ENCODE results near the gene SPTA1. TPM values are rescaled to one million over a fixed set of nuclear protein-coding genes. Genes with fewer than 3 reads are reported as not detected.

The SPTA1 gene
- total and polyA plus RNA-seq, 4 donors = 0.08 to 542 (median 0.08) TPM; not detected in 1

GRCh38 chr1:158732524-158732923 lies 46.0 kb upstream of the SPTA1 start:
- TF ChIP-seq REST (IDR thresholded peaks at IDR 0.05) = no peak
- no peak for TF ChIP-seq ATF3 (IDR thresholded peaks at IDR 0.05)
- TF ChIP-seq JUND (IDR thresholded peaks at IDR 0.05) = no peak
- no peak for TF ChIP-seq EGR1 (IDR thresholded peaks at IDR 0.05; ENCODE audit: low read depth in 2 of 2)
- no peak for TF ChIP-seq HNF4A (conservative IDR thresholded peaks at IDR 0.05)
- TF ChIP-seq HNF4G (IDR thresholded peaks at IDR 0.05) = no peak
- TF ChIP-seq GABPA (IDR thresholded peaks at IDR 0.05 in 1 of 2, conservative IDR thresholded peaks at IDR 0.05 in 1 of 2) = no peak
- TF ChIP-seq RXRA (IDR thresholded peaks at IDR 0.05) = no peak
- no peak for TF ChIP-seq CTCF (IDR thresholded peaks at IDR 0.05; ENCODE audit: low read depth, low read length, missing input control)
- TF ChIP-seq NR2F2 (IDR thresholded peaks at IDR 0.05) = no peak
- TF ChIP-seq YY1 (IDR thresholded peaks at IDR 0.05) = no peak
- TF ChIP-seq SP1 (IDR thresholded peaks at IDR 0.05) = no peak
- no peak for TF ChIP-seq RAD21 (IDR thresholded peaks at IDR 0.05)
- no peak for TF ChIP-seq MAX (IDR thresholded peaks at IDR 0.05)
- Histone ChIP-seq H3K9ac (ENCODE audit: low read depth in 1 of 2, low read length in 2 of 2) (no peak overlapping the region), H3K27me3 (ENCODE audit: control insufficient read depth in 4 of 4, insufficient read depth in 4 of 4, low read length in 3 of 4) (no peaks in the 10 kb centered on the region), H3K4me3 (ENCODE audit: low read depth in 1 of 3, low read length in 3 of 3) (no peak overlapping the region), H3K9me3 (ENCODE audit: control insufficient read depth in 4 of 4, low read length in 3 of 4) (no peaks in the 10 kb centered on the region), H3K36me3 (ENCODE audit: control insufficient read depth in 4 of 4, insufficient read depth in 3 of 4, low read depth in 1 of 4, low read length in 3 of 4) (no peaks in the 10 kb centered on the region), H3K27ac (ENCODE audit: low read depth in 1 of 2, low read length in 2 of 2) (no peak overlapping the region), H3K4me1 (ENCODE audit: control insufficient read depth in 4 of 4, insufficient read depth in 4 of 4, low read length in 3 of 4) (peaks cover 0 to 1% (median 0%) of the 10 kb centered on the region in 4 donors)
- no peak for DNase-seq (ENCODE audit: low spot score)
- WGBS = 68% methylated on average over 2 of the region's 2 CpGs

- Histone ChIP-seq H3K27ac (ENCODE audit: low read depth in 1 of 2, low read length in 2 of 2) (no peak overlapping the region), H3K27me3 (ENCODE audit: control insufficient read depth in 4 of 4, insufficient read depth in 4 of 4, low read length in 3 of 4) (no peaks in the 10 kb centered on the region), H3K9ac (ENCODE audit: low read depth in 1 of 2, low read length in 2 of 2) (no peak overlapping the region), H3K36me3 (ENCODE audit: control insufficient read depth in 4 of 4, insufficient read depth in 3 of 4, low read depth in 1 of 4, low read length in 3 of 4) (no peaks in the 10 kb centered on the region), H3K4me3 (ENCODE audit: low read depth in 1 of 3, low read length in 3 of 3) (no peak overlapping the region), H3K9me3 (ENCODE audit: control insufficient read depth in 4 of 4, low read length in 3 of 4) (no peaks in the 10 kb centered on the region), H3K4me1 (ENCODE audit: control insufficient read depth in 4 of 4, insufficient read depth in 4 of 4, low read length in 3 of 4) (peaks cover 0 to 1% (median 0%) of the 10 kb centered on the region in 4 donors)
- WGBS = 85% methylated on average over 4 of the region's 4 CpGs
- DNase-seq (ENCODE audit: low spot score) = no peak
- no peak for TF ChIP-seq RXRA (IDR thresholded peaks at IDR 0.05)
- TF ChIP-seq ATF3 (IDR thresholded peaks at IDR 0.05) = no peak
- no peak for TF ChIP-seq FOXA1 (IDR thresholded peaks at IDR 0.05)
- TF ChIP-seq EGR1 (IDR thresholded peaks at IDR 0.05; ENCODE audit: low read depth in 2 of 2) = no peak
- no peak for TF ChIP-seq HNF4G (IDR thresholded peaks at IDR 0.05)
- no peak for TF ChIP-seq HNF4A (conservative IDR thresholded peaks at IDR 0.05)
- TF ChIP-seq SP1 (IDR thresholded peaks at IDR 0.05) = no peak
- TF ChIP-seq MAX (IDR thresholded peaks at IDR 0.05) = no peak
- no peak for TF ChIP-seq FOXA2 (IDR thresholded peaks at IDR 0.05)
- TF ChIP-seq GABPA (IDR thresholded peaks at IDR 0.05 in 1 of 2, conservative IDR thresholded peaks at IDR 0.05 in 1 of 2) = no peak
- no peak for TF ChIP-seq YY1 (IDR thresholded peaks at IDR 0.05)
- TF ChIP-seq RAD21 (IDR thresholded peaks at IDR 0.05) = no peak
- no peak for TF ChIP-seq TAF1 (conservative IDR thresholded peaks at IDR 0.05)
- TF ChIP-seq NR2F2 (IDR thresholded peaks at IDR 0.05) = no peak
- no peak for TF ChIP-seq ZBTB33 (IDR thresholded peaks at IDR 0.05)
- TF ChIP-seq JUND (IDR thresholded peaks at IDR 0.05) = no peak
- no peak for TF ChIP-seq REST (IDR thresholded peaks at IDR 0.05)
Measured at GRCh38 chr1:158731707-158732106, 45.2 kb upstream of the SPTA1 start.

All from liver (tissue), 9 donors.